ENCODE data around the gene RASAL2.

DNA sequence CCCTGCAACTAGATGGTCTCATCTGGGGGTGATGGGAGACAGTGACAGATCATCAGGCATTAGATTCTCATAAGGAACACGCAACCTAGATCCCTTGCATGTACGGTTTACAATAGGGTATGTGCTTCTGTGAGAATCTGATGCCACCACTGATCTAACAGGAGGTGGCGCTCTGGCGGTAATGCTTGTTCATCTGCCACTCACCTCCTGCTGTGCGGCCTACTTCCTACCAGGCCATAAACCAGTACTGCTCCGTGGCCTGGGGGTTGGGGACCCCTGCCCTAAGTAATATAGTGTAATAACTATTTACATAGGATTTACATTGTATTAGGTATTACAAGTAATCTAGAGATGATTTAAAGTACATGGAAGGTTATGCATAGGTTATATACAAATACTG, 267.9 kb downstream of the RASAL2 start:
- TF ChIP-seq PBX3 (IDR thresholded peaks at IDR 0.05), result no peak
- TF ChIP-seq, protein P1, sequence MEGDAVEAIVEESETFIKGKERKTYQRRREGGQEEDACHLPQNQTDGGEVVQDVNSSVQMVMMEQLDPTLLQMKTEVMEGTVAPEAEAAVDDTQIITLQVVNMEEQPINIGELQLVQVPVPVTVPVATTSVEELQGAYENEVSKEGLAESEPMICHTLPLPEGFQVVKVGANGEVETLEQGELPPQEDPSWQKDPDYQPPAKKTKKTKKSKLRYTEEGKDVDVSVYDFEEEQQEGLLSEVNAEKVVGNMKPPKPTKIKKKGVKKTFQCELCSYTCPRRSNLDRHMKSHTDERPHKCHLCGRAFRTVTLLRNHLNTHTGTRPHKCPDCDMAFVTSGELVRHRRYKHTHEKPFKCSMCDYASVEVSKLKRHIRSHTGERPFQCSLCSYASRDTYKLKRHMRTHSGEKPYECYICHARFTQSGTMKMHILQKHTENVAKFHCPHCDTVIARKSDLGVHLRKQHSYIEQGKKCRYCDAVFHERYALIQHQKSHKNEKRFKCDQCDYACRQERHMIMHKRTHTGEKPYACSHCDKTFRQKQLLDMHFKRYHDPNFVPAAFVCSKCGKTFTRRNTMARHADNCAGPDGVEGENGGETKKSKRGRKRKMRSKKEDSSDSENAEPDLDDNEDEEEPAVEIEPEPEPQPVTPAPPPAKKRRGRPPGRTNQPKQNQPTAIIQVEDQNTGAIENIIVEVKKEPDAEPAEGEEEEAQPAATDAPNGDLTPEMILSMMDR (IDR thresholded peaks at IDR 0.05), result no peak
- TF ChIP-seq JUNB (IDR thresholded peaks at IDR 0.05), result no peak
- TF ChIP-seq MAX (IDR thresholded peaks at IDR 0.05), result no peak
- TF ChIP-seq POLR2A (IDR thresholded peaks at IDR 0.05; ENCODE audit: low read length), result no peak
- TF ChIP-seq RFX5 (IDR thresholded peaks at IDR 0.05), result no peak
- TF ChIP-seq NPAS2 (CRISPR knock-in tag; IDR thresholded peaks at IDR 0.05; ENCODE audit: borderline replicate concordance), result no peak
- no peak for TF ChIP-seq RNF2 (IDR thresholded peaks at IDR 0.05; ENCODE audit: borderline replicate concordance, low read depth)
- TF ChIP-seq MAFK (IDR thresholded peaks at IDR 0.05; ENCODE audit: partially characterized antibody), result no peak
- TF ChIP-seq EP300 (IDR thresholded peaks at IDR 0.05), result no peak
- TF ChIP-seq REST (IDR thresholded peaks at IDR 0.05), result no peak
- TF ChIP-seq ZNF302 (CRISPR knock-in tag; IDR thresholded peaks at IDR 0.05), result no peak

Data from A549 (cell line).